K562 (cell line): ENCODE results near the gene LRRC61. TPM values are rescaled to one million over a fixed set of nuclear protein-coding genes. Genes with fewer than 3 reads are reported as not detected.

Source experiments
- ATAC-seq: fragments of 200-7000 bp; cut with Tn5 transposase; 3 replicates; pipeline ENCODE4 v1.9.1; 2020; ENCODE audit warnings: moderate library complexity
- BruUV-seq: library from RNA; stranded (reverse); fragments of 400-500 nt; replicated peaks from 2 replicates; lab custom pipeline; 2021; lab: Mats Ljungman, UMichigan
- CTCF ChIA-PET: fragments of 300-600 bp; formaldehyde crosslinking; extraction: SDS; loops from one replicate; lab custom pipeline; 2021; ENCODE audit warnings: low intra/inter-chr PET ratio; lab: Yijun Ruan, JAX
- POLR2A ChIA-PET: fragments of 300-600, 350-650 bp; sonication (Branson Sonifier 250); formaldehyde crosslinking; extraction: SDS; loops from one replicate; lab custom pipeline; 2021; ENCODE audit warnings: antibody characterized with exemption, inconsistent platforms; lab: Yijun Ruan, JAX
- DNase-seq, 4 experiments: peaks; one replicate each; pipeline versions ENCODE4 v3.0.0 to v3.0.0-alpha.2; 2011 to 2018; ENCODE audit warnings: low spot score in 3 of 4, mixed read lengths in 3 of 4; ENCODE audit errors: extremely low read depth in 1 of 4
- FAIRE-seq: peaks from 2 replicates; lab custom pipeline; 2011; peaks lifted over from hg19 to GRCh38; lab: Jason Lieb, UNC
- H2AFZ ChIP-seq: 2 replicates; pipeline ENCODE4 v1.6.0; 2011; ENCODE audit warnings: low read depth, low read length, control low read depth, inconsistent platforms
- H3K27ac ChIP-seq: fragments of 200-600 bp; 3 replicates; pipeline ENCODE4 v1.8.0; 2011; ENCODE audit warnings: low read depth, mild to moderate bottlenecking, control low read depth, inconsistent platforms, low read length, moderate library complexity, mixed read lengths; ENCODE audit errors: extremely low read depth
- H3K27me3 ChIP-seq, 2 experiments: fragments of 300-600 bp in 1 of 2; 2 replicates in 1 of 2; 3 replicates in 1 of 2; pipeline versions ENCODE4 v1.6.0 to v1.8.0; 2011; ENCODE audit warnings: inconsistent platforms in 2 of 2, low read length in 2 of 2, mild to moderate bottlenecking in 1 of 2, mixed read lengths in 1 of 2, moderate library complexity in 1 of 2; ENCODE audit not compliant: control insufficient read depth in 2 of 2, insufficient read depth in 2 of 2
- H3K36me3 ChIP-seq: fragments of 300-600 bp; 3 replicates; pipeline ENCODE4 v1.8.0; 2011; ENCODE audit warnings: mild to moderate bottlenecking, low read length, inconsistent platforms; ENCODE audit not compliant: control insufficient read depth, insufficient read depth
- H3K4me1 ChIP-seq, 2 experiments: fragments of 200-600 bp in 1 of 2; replicated peaks in 1 of 2; 2 replicates in 1 of 2; 3 replicates in 1 of 2; pipeline versions ENCODE4 v1.5.1 to v1.8.0; 2011; ENCODE audit warnings: inconsistent platforms in 2 of 2, low read length in 2 of 2, mild to moderate bottlenecking in 1 of 2, mixed read lengths in 1 of 2, moderate library complexity in 1 of 2; ENCODE audit not compliant: control insufficient read depth in 2 of 2, insufficient read depth in 2 of 2
- H3K4me2 ChIP-seq: 2 replicates; pipeline ENCODE4 v1.6.1; 2011; ENCODE audit warnings: low read length, control low read depth, inconsistent platforms, mixed read lengths; ENCODE audit not compliant: insufficient read depth
- H3K4me3 ChIP-seq: fragments of 200-600 bp; sonication (generic), shearing (Covaris generic); 2 replicates; pipeline ENCODE4 v1.5.1; 2016; ENCODE audit warnings: control low read depth, inconsistent platforms
- H3K79me2 ChIP-seq: fragments of 200-600 bp; 3 replicates; pipeline ENCODE4 v1.8.0; 2011; ENCODE audit warnings: low read length, inconsistent platforms; ENCODE audit not compliant: control insufficient read depth, insufficient read depth
- H3K9ac ChIP-seq, 2 experiments: 2 replicates each; pipeline versions ENCODE4 v1.6.0 to v1.6.1; 2011; ENCODE audit warnings: low read depth in 2 of 2, low read length in 2 of 2, control low read depth in 1 of 2, inconsistent platforms in 1 of 2, mild to moderate bottlenecking in 1 of 2, mixed read lengths in 1 of 2; ENCODE audit not compliant: insufficient read depth in 1 of 2
- H3K9me1 ChIP-seq: one replicate; pipeline ENCODE4 v1.6.0; 2011; ENCODE audit warnings: inconsistent platforms, mild to moderate bottlenecking, low read length, moderate library complexity; ENCODE audit not compliant: control insufficient read depth, insufficient read depth
- H3K9me3 ChIP-seq: replicated peaks from 2 replicates; pipeline ENCODE4 v1.5.1; 2011; ENCODE audit warnings: low read depth, low read length, inconsistent platforms; ENCODE audit not compliant: control insufficient read depth, insufficient read depth
- H4K20me1 ChIP-seq: replicated peaks from 2 replicates; pipeline ENCODE4 v1.6.1; 2011; ENCODE audit warnings: low read length, inconsistent platforms, mixed read lengths; ENCODE audit not compliant: control insufficient read depth, insufficient read depth
- ARID2 ChIP-seq: fragments of 450-650 bp; IDR thresholded peaks from 2 replicates; pipeline ENCODE4 v1.6.1; 2017; ENCODE audit warnings: antibody characterized with exemption, mild to moderate bottlenecking
- ARNT ChIP-seq, 2 experiments: fragments of 450-650 bp; IDR thresholded peaks; 2 replicates each; pipeline ENCODE4 v1.6.1; 2016; ENCODE audit warnings: mild to moderate bottlenecking in 1 of 2
- CBX1 ChIP-seq: sonication (generic); IDR thresholded peaks from 2 replicates; pipeline ENCODE4 v1.6.1; 2016; ENCODE audit warnings: antibody characterized with exemption, low read depth, mild to moderate bottlenecking
- ELF4 ChIP-seq: fragments of 450-650 bp; formaldehyde crosslinking; IDR thresholded peaks from 2 replicates; pipeline ENCODE4 v1.4.0; 2022; ENCODE audit warnings: missing genetic modification characterization
- ETV1 ChIP-seq: fragments of 450-650 bp; conservative IDR thresholded peaks from 2 replicates; pipeline ENCODE4 v1.6.1; 2016; ENCODE audit warnings: missing genetic modification characterization, control low read depth, low read depth, missing compliant biosample characterization
- MED1 ChIP-seq: sonication (generic); formaldehyde crosslinking; IDR thresholded peaks from 2 replicates; pipeline ENCODE4 v1.8.1; 2023; ENCODE audit warnings: missing genetic modification reagents, borderline replicate concordance
- MTA2 ChIP-seq: fragments of 450-650 bp; IDR thresholded peaks from 2 replicates; pipeline ENCODE4 v1.6.1; 2016; ENCODE audit warnings: low read depth
- NCOA4 ChIP-seq: fragments of 450-650 bp; IDR thresholded peaks from 2 replicates; pipeline ENCODE4 v1.6.1; 2018; ENCODE audit warnings: mild to moderate bottlenecking; ENCODE audit not compliant: partially characterized antibody
- OTX1 ChIP-seq: fragments of 450-650 bp; formaldehyde crosslinking; IDR thresholded peaks from 2 replicates; pipeline ENCODE4 v1.4.0; 2022; ENCODE audit warnings: mild to moderate bottlenecking
- RBM34 ChIP-seq: fragments of 200-400 bp; formaldehyde crosslinking; IDR thresholded peaks from 2 replicates; pipeline ENCODE4 v1.6.1; 2018; ENCODE audit warnings: low read length, borderline replicate concordance; ENCODE audit not compliant: insufficient read depth
- ZBTB26 ChIP-seq: fragments of 450-650 bp; formaldehyde crosslinking; IDR thresholded peaks from 2 replicates; pipeline ENCODE4 v1.4.0; 2022; ENCODE audit warnings: missing genetic modification characterization
- ZC3H8 ChIP-seq: fragments of 450-650 bp; IDR thresholded peaks from 2 replicates; pipeline ENCODE4 v1.6.1; 2017
- ZFX ChIP-seq: sonication (generic); formaldehyde crosslinking; IDR thresholded peaks from 2 replicates; pipeline ENCODE4 v1.8.0; 2022; ENCODE audit warnings: mild to moderate bottlenecking, missing genetic modification reagents, moderate library complexity
- ZKSCAN8 ChIP-seq: fragments of 200-800 bp; sonication (Bioruptor generic); IDR thresholded peaks from 2 replicates; pipeline ENCODE4 v1.6.1; 2016; ENCODE audit warnings: missing genetic modification characterization, missing compliant biosample characterization
- WGBS: fragments of 100-300 bp; shearing (Covaris generic); methylation state at CpG from one replicate; pipeline ENCODE4 v1.1.6; 2016; ENCODE audit warnings: low coverage, mixed read lengths; ENCODE audit not compliant: insufficient coverage; ENCODE audit errors: missing lambda C conversion rate; 5-methylcytosine and 5-hydroxymethylcytosine counted together
- in situ Hi-C: fragments of 300-500 bp; cut with MboI; formaldehyde crosslinking; loops from 4 replicates; pipeline ENCODE4 v1.15.0; 2018; ENCODE audit warnings: inconsistent platforms, mixed read lengths
- intact Hi-C: fragments of 100-400 bp; cut with micrococcal nuclease; formaldehyde crosslinking; loops from 2 replicates; pipeline ENCODE4 v1.14.2; 2022
- polyA plus RNA-seq, 8 experiments: library from polyadenylated mRNA; depleted of rRNA in 4 of 8; stranded (reverse) in 5 of 8; unstranded in 3 of 8; fragments of >200 nt; fragmentation: Nextera tagmentation in 2 of 8; fragmentation: Illumina TruSeq in 1 of 8; extraction: Ambion mirVana in 2 of 8; extraction: Trizol in 1 of 8; gene quantifications; 2 replicates each; pipeline versions ENCODE4 v1.2.1 to v1.2.3, GENCODE V29; 2011 to 2014; ENCODE audit warnings: inconsistent platforms in 1 of 8, missing spikeins in 1 of 8
- total RNA-seq, 7 experiments: library from RNA; depleted of rRNA in 6 of 7; stranded (reverse); fragments of >200 nt in 6 of 7; fragmentation: Illumina TruSeq in 2 of 7; extraction: Trizol in 2 of 7; gene quantifications; 2 replicates each; pipeline versions ENCODE4 v1.2.1 to v1.2.3, GENCODE V29; 2011 to 2021; ENCODE audit warnings: low replicate concordance in 1 of 7
- TF ChIP-seq, protein P1 (sequence below), 2 experiments: fragments of 450-650 bp; conservative IDR thresholded peaks; 2 replicates each; pipeline ENCODE4 v1.6.1; 2017; ENCODE audit warnings: mild to moderate bottlenecking in 2 of 2, moderate library complexity in 2 of 2
- TF ChIP-seq, protein P2 (sequence below): fragments of 450-650 bp; formaldehyde crosslinking; IDR thresholded peaks from 2 replicates; pipeline ENCODE4 v1.4.0; 2022; ENCODE audit warnings: missing genetic modification characterization

The LRRC61 gene
- total and polyA plus RNA-seq, 9 of the 15 experiments (the other 6 are each of a cell fraction or from before 2014, with no cell fraction given) = 1.3 to 55.2 (median 35.2) TPM

DNA sequence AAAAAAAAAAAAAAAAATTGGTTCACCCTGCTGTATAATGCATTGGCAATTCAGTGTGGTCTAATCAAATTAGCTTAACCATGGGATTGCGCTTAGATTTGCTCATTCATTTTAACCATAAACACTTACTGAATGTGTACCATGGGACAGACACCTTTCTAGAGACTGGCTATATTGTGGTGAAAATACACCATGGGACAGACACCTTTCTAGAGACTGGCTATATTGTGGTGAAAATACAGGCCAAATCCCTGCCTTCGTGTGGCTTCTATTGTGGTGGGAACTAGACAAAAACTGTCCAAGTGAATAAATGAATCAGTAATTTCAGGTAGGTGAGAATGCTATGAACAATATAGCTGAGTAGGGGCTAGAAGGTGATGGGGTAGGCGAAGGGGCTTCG lies 35.3 kb downstream of the LRRC61 start (continued):
- TF ChIP-seq, protein P1, sequence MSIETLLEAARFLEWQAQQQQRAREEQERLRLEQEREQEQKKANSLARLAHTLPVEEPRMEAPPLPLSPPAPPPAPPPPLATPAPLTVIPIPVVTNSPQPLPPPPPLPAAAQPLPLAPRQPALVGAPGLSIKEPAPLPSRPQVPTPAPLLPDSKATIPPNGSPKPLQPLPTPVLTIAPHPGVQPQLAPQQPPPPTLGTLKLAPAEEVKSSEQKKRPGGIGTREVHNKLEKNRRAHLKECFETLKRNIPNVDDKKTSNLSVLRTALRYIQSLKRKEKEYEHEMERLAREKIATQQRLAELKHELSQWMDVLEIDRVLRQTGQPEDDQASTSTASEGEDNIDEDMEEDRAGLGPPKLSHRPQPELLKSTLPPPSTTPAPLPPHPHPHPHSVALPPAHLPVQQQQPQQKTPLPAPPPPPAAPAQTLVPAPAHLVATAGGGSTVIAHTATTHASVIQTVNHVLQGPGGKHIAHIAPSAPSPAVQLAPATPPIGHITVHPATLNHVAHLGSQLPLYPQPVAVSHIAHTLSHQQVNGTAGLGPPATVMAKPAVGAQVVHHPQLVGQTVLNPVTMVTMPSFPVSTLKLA (conservative IDR thresholded peaks at IDR 0.05) = no peak
- no peak for TF ChIP-seq RBM34
- 0 out of 2 replicates have a peak, but pooled peaks have one; percentile 23 for TF ChIP-seq ZFX (CRISPR knock-in tag)
- TF ChIP-seq ZKSCAN8 (CRISPR knock-in tag) = 0 out of 2 replicates have a peak, but pooled peaks have one; percentile 35
- TF ChIP-seq, all 486 proteins: peak for 4

DNA sequence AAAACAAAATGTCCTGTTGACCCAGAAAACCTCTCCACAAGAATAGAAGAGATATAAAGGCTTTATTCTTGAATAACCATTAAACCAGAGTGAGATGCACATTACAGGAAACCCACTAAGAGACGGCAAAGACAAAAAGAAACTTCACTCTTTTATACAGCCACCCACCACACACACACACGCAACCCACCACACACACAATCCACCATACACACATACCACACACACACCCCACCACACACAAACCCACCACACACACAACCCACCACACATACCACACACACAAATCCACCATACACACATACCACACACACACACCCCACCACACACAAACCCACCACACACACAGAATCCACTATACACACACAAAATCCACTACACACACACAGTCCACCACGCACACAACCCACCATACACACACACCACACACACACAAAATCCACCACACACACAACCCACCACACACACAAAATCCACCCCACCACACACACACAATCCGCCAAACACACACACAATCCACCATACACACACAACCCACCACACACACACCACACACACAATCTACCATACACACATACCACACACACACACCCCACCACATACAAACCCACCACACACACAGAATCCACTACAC lies 36.0 kb downstream of the LRRC61 start:
- Histone ChIP-seq H3K9me1 (peaks cover 5% of the 10 kb centered on the region), H3K4me1 (peaks cover 33 to 34% of the 10 kb centered on the region in 2 experiments; a peak in 4 of 5 replicates), H3K4me2 (no peak overlapping the region), H3K79me2 (no peaks in the 10 kb centered on the region), H3K27ac (no peak overlapping the region), H2AFZ (no peak overlapping the region), H3K36me3 (no peaks in the 10 kb centered on the region), H3K27me3 (no peaks in the 10 kb centered on the region; a peak in 1 of 5 replicates), H4K20me1 (no peaks in the 10 kb centered on the region), H3K4me3 (no peak overlapping the region), H3K9me3 (no peaks in the 10 kb centered on the region), H3K9ac (no peak overlapping the region)
- no peak for DNase-seq
- in situ Hi-C loops = no loop called here
- ATAC-seq = no peak
- ChIA-PET POLR2A (interaction anchor here (0.6 to 1.2 kb wide), 3 partner anchors 9 to 27 kb away, joined by 3 to 9 read pairs (median 3); partner anchors contain the start of gene REPIN1), CTCF (no interaction called here)
- 76% methylated on average over 4 of the region's 4 CpGs for WGBS
- no TSS peak for BruUV-seq
- intact Hi-C loops = loop anchor here (10.0 kb wide), 1 partner anchor 396 kb away; no protein-coding TSS in a partner anchor
- FAIRE-seq = peak; percentile 69
- TF ChIP-seq ZC3H8 (0 out of 2 replicates have a peak, but pooled peaks have one; percentile 76), OTX1 (peak; percentile 59; the same call in 1 of the 2 replicates), ETV1 (tag) (no peak), ARID2 (0 out of 2 replicates have a peak, but pooled peaks have one; percentile 55), MED1 (CRISPR knock-in tag) (no peak), ARNT (IDR thresholded peaks at IDR 0.05) (peak in 1 of 2 experiments; percentile 49; a peak in 1 of 4 replicates), MTA2 (peak; percentile 30; the same call in 1 of the 2 replicates), CBX1 (0 out of 2 replicates have a peak, but pooled peaks have one; percentile 30), NCOA4 (peak; percentile 72), ZBTB26 (CRISPR knock-in tag) (0 out of 2 replicates have a peak, but pooled peaks have one; percentile 61), ELF4 (0 out of 2 replicates have a peak, but pooled peaks have one; percentile 44)
- TF ChIP-seq, protein P2, sequence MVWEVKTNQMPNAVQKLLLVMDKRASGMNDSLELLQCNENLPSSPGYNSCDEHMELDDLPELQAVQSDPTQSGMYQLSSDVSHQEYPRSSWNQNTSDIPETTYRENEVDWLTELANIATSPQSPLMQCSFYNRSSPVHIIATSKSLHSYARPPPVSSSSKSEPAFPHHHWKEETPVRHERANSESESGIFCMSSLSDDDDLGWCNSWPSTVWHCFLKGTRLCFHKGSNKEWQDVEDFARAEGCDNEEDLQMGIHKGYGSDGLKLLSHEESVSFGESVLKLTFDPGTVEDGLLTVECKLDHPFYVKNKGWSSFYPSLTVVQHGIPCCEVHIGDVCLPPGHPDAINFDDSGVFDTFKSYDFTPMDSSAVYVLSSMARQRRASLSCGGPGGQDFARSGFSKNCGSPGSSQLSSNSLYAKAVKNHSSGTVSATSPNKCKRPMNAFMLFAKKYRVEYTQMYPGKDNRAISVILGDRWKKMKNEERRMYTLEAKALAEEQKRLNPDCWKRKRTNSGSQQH = peak; percentile 20; the same call in 1 of the 2 replicates
